K562 (cell line): ENCODE data around the gene ARHGEF7. TPM values are rescaled to one million over a fixed set of nuclear protein-coding genes. Genes with fewer than 3 reads are reported as not detected.

Experiments
- ATAC-seq: fragments of 200-7000 bp; cut with Tn5 transposase; 3 replicates; pipeline ENCODE4 v1.9.1; 2020; ENCODE audit warnings: moderate library complexity
- BruUV-seq: library from RNA; stranded (reverse); fragments of 400-500 nt; replicated peaks from 2 replicates; lab custom pipeline; 2021; lab: Mats Ljungman, UMichigan
- CTCF ChIA-PET: fragments of 300-600 bp; formaldehyde crosslinking; extraction: SDS; loops from one replicate; lab custom pipeline; 2021; ENCODE audit warnings: low intra/inter-chr PET ratio; lab: Yijun Ruan, JAX
- POLR2A ChIA-PET: fragments of 300-600, 350-650 bp; sonication (Branson Sonifier 250); formaldehyde crosslinking; extraction: SDS; loops from one replicate; lab custom pipeline; 2021; ENCODE audit warnings: antibody characterized with exemption, inconsistent platforms; lab: Yijun Ruan, JAX
- DNase-seq, 4 experiments: peaks; one replicate each; pipeline versions ENCODE4 v3.0.0 to v3.0.0-alpha.2; 2011 to 2018; ENCODE audit warnings: low spot score in 3 of 4, mixed read lengths in 3 of 4; ENCODE audit errors: extremely low read depth in 1 of 4
- FAIRE-seq: peaks from 2 replicates; lab custom pipeline; 2011; peaks lifted over from hg19 to GRCh38; lab: Jason Lieb, UNC
- H2AFZ ChIP-seq: 2 replicates; pipeline ENCODE4 v1.6.0; 2011; ENCODE audit warnings: low read depth, low read length, control low read depth, inconsistent platforms
- H3K27ac ChIP-seq: fragments of 200-600 bp; 3 replicates; pipeline ENCODE4 v1.8.0; 2011; ENCODE audit warnings: low read depth, mild to moderate bottlenecking, control low read depth, inconsistent platforms, low read length, moderate library complexity, mixed read lengths; ENCODE audit errors: extremely low read depth
- H3K27me3 ChIP-seq, 2 experiments: fragments of 300-600 bp in 1 of 2; 2 replicates in 1 of 2; 3 replicates in 1 of 2; pipeline versions ENCODE4 v1.6.0 to v1.8.0; 2011; ENCODE audit warnings: inconsistent platforms in 2 of 2, low read length in 2 of 2, mild to moderate bottlenecking in 1 of 2, mixed read lengths in 1 of 2, moderate library complexity in 1 of 2; ENCODE audit not compliant: control insufficient read depth in 2 of 2, insufficient read depth in 2 of 2
- H3K36me3 ChIP-seq: fragments of 300-600 bp; 3 replicates; pipeline ENCODE4 v1.8.0; 2011; ENCODE audit warnings: mild to moderate bottlenecking, low read length, inconsistent platforms; ENCODE audit not compliant: control insufficient read depth, insufficient read depth
- H3K4me1 ChIP-seq, 2 experiments: fragments of 200-600 bp in 1 of 2; replicated peaks in 1 of 2; 2 replicates in 1 of 2; 3 replicates in 1 of 2; pipeline versions ENCODE4 v1.5.1 to v1.8.0; 2011; ENCODE audit warnings: inconsistent platforms in 2 of 2, low read length in 2 of 2, mild to moderate bottlenecking in 1 of 2, mixed read lengths in 1 of 2, moderate library complexity in 1 of 2; ENCODE audit not compliant: control insufficient read depth in 2 of 2, insufficient read depth in 2 of 2
- H3K4me2 ChIP-seq: 2 replicates; pipeline ENCODE4 v1.6.1; 2011; ENCODE audit warnings: low read length, control low read depth, inconsistent platforms, mixed read lengths; ENCODE audit not compliant: insufficient read depth
- H3K4me3 ChIP-seq: fragments of 200-600 bp; sonication (generic), shearing (Covaris generic); 2 replicates; pipeline ENCODE4 v1.5.1; 2016; ENCODE audit warnings: control low read depth, inconsistent platforms
- H3K79me2 ChIP-seq: fragments of 200-600 bp; 3 replicates; pipeline ENCODE4 v1.8.0; 2011; ENCODE audit warnings: low read length, inconsistent platforms; ENCODE audit not compliant: control insufficient read depth, insufficient read depth
- H3K9ac ChIP-seq, 2 experiments: 2 replicates each; pipeline versions ENCODE4 v1.6.0 to v1.6.1; 2011; ENCODE audit warnings: low read depth in 2 of 2, low read length in 2 of 2, control low read depth in 1 of 2, inconsistent platforms in 1 of 2, mild to moderate bottlenecking in 1 of 2, mixed read lengths in 1 of 2; ENCODE audit not compliant: insufficient read depth in 1 of 2
- H3K9me1 ChIP-seq: one replicate; pipeline ENCODE4 v1.6.0; 2011; ENCODE audit warnings: inconsistent platforms, mild to moderate bottlenecking, low read length, moderate library complexity; ENCODE audit not compliant: control insufficient read depth, insufficient read depth
- H3K9me3 ChIP-seq: replicated peaks from 2 replicates; pipeline ENCODE4 v1.5.1; 2011; ENCODE audit warnings: low read depth, low read length, inconsistent platforms; ENCODE audit not compliant: control insufficient read depth, insufficient read depth
- H4K20me1 ChIP-seq: replicated peaks from 2 replicates; pipeline ENCODE4 v1.6.1; 2011; ENCODE audit warnings: low read length, inconsistent platforms, mixed read lengths; ENCODE audit not compliant: control insufficient read depth, insufficient read depth
- CTBP1 ChIP-seq: fragments of 450-650 bp; IDR thresholded peaks from 2 replicates; pipeline ENCODE4 v1.6.1; 2016; ENCODE audit warnings: borderline replicate concordance
- NR3C1 ChIP-seq: sonication (generic); formaldehyde crosslinking; IDR thresholded peaks from 2 replicates; pipeline ENCODE4 v1.8.1; 2022; ENCODE audit warnings: missing genetic modification reagents
- NRF1 ChIP-seq, 2 experiments: fragments of 450-650 bp; IDR thresholded peaks in 1 of 2; conservative IDR thresholded peaks in 1 of 2; 2 replicates each; pipeline ENCODE4 v1.6.1; 2014; ENCODE audit warnings: mild to moderate bottlenecking in 2 of 2
- POLR2H ChIP-seq: IDR thresholded peaks from 2 replicates; pipeline ENCODE4 v1.6.1; 2016; ENCODE audit warnings: missing genetic modification characterization, low read depth, mild to moderate bottlenecking, control low read depth, missing compliant biosample characterization, moderate library complexity
- THRAP3 ChIP-seq: fragments of 450-650 bp; IDR thresholded peaks from 2 replicates; pipeline ENCODE4 v1.6.1; 2016; ENCODE audit warnings: mild to moderate bottlenecking, inconsistent platforms, borderline replicate concordance
- ZNF764 ChIP-seq: fragments of 250-450 bp; sonication (Bioruptor Pico); IDR thresholded peaks from 2 replicates; pipeline ENCODE4 v1.4.0; 2020; ENCODE audit warnings: low read depth, mild to moderate bottlenecking, moderate library complexity
- WGBS: fragments of 100-300 bp; shearing (Covaris generic); methylation state at CpG from one replicate; pipeline ENCODE4 v1.1.6; 2016; ENCODE audit warnings: low coverage, mixed read lengths; ENCODE audit not compliant: insufficient coverage; ENCODE audit errors: missing lambda C conversion rate; 5-methylcytosine and 5-hydroxymethylcytosine counted together
- in situ Hi-C: fragments of 300-500 bp; cut with MboI; formaldehyde crosslinking; loops from 4 replicates; pipeline ENCODE4 v1.15.0; 2018; ENCODE audit warnings: inconsistent platforms, mixed read lengths
- intact Hi-C: fragments of 100-400 bp; cut with micrococcal nuclease; formaldehyde crosslinking; loops from 2 replicates; pipeline ENCODE4 v1.14.2; 2022
- polyA plus RNA-seq, 8 experiments: library from polyadenylated mRNA; depleted of rRNA in 4 of 8; stranded (reverse) in 5 of 8; unstranded in 3 of 8; fragments of >200 nt; fragmentation: Nextera tagmentation in 2 of 8; fragmentation: Illumina TruSeq in 1 of 8; extraction: Ambion mirVana in 2 of 8; extraction: Trizol in 1 of 8; gene quantifications; 2 replicates each; pipeline versions ENCODE4 v1.2.1 to v1.2.3, GENCODE V29; 2011 to 2014; ENCODE audit warnings: inconsistent platforms in 1 of 8, missing spikeins in 1 of 8
- total RNA-seq, 7 experiments: library from RNA; depleted of rRNA in 6 of 7; stranded (reverse); fragments of >200 nt in 6 of 7; fragmentation: Illumina TruSeq in 2 of 7; extraction: Trizol in 2 of 7; gene quantifications; 2 replicates each; pipeline versions ENCODE4 v1.2.1 to v1.2.3, GENCODE V29; 2011 to 2021; ENCODE audit warnings: low replicate concordance in 1 of 7
- TF ChIP-seq, protein P1 (sequence below): sonication (generic); formaldehyde crosslinking; IDR thresholded peaks from 2 replicates; pipeline ENCODE4 v1.8.1; 2023; ENCODE audit warnings: mild to moderate bottlenecking, missing genetic modification reagents
- TF ChIP-seq, protein P2 (sequence below): sonication (generic); formaldehyde crosslinking; IDR thresholded peaks from 2 replicates; pipeline ENCODE4 v1.8.1; 2023; ENCODE audit warnings: missing genetic modification reagents, mild to moderate bottlenecking, borderline replicate concordance

ARHGEF7 gene
- total and polyA plus RNA-seq, 9 of the 15 experiments (the other 6 are each of a cell fraction or from before 2014, with no cell fraction given) = 2.1 to 26.8 (median 17.5) TPM

DNA sequence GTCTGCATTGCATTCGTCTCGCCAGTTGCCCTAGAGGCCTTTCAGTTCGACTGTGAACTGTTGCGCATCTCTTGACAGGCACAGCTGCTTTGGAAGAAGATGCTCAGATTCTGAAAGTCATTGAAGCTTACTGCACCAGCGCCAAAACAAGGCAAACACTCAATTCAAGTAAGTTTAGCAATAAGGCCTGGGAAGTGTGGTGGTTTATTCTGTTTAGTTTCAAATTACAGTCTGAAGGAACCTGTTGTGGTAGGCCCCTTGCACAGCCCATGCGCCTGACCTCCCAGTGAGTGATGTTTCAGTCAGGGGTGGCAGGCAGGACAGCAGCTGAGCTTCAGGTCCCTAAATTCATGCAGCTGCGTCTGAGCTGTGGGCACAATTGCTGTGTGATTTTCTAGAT is 173.2 kb downstream of the ARHGEF7 start:
- H3K4me2 ChIP-seq = no peak overlapping the region
- intact Hi-C loops (no loop called here), in situ Hi-C loops (no loop called here)
- no peaks in the 10 kb centered on the region; the same call in 1 of the 2 replicates for H4K20me1 ChIP-seq
- no peak overlapping the region for H3K9ac ChIP-seq
- H3K4me1 ChIP-seq = no peaks in the 10 kb centered on the region
- 85% methylated on average over 7 of the region's 7 CpGs for WGBS
- no peaks in the 10 kb centered on the region for H3K9me1 ChIP-seq
- DNase-seq = no peak
- H3K27ac ChIP-seq = no peak overlapping the region
- TF ChIP-seq THRAP3 (no peak), NR3C1 (CRISPR knock-in tag) (no peak)
- no peak overlapping the region for H3K4me3 ChIP-seq
- H3K9me3 ChIP-seq = no peaks in the 10 kb centered on the region
- no peak for ATAC-seq
- H3K79me2 ChIP-seq = no peaks in the 10 kb centered on the region
- no peak overlapping the region for H2AFZ ChIP-seq
- CTCF ChIA-PET = interaction anchor here (0.7 kb wide), 1 partner anchor 1643 kb away, joined by 3 read pairs; no protein-coding TSS in a partner anchor
- no peak for FAIRE-seq
- no peaks in the 10 kb centered on the region for H3K27me3 ChIP-seq
- POLR2A ChIA-PET = interaction anchor here (0.6 kb wide), 1 partner anchor 9 kb away, joined by 3 read pairs; no protein-coding TSS in a partner anchor
- BruUV-seq = no TSS peak
- H3K36me3 ChIP-seq = peaks cover 43% of the 10 kb centered on the region; the same call in 1 of the 3 replicates

DNA sequence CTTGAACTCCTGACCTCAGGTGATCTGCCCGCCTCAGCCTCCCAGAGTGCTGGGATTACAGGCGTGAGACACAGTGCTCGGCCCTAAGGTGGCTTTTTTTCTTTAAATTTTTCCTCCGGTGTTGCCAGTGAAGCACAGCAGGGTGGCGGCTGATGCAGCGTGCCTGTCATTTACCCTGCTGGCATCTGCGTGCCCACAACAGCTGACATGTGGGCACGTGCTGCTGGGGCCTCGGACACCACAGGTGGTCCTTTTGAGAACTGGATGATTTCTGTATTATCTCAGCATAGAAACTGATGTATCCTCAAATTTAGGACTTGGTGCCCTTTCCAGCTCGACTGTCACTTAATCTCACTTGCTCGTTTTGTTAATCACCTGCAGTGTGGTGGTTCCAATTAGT is 174.1 kb downstream of the ARHGEF7 start:
- Histone ChIP-seq H3K27ac (no peak overlapping the region), H3K4me1 (no peaks in the 10 kb centered on the region), H3K4me3 (no peak overlapping the region), H3K27me3 (no peaks in the 10 kb centered on the region), H3K9me3 (no peaks in the 10 kb centered on the region), H3K9ac (no peak overlapping the region), H2AFZ (no peak overlapping the region), H3K79me2 (no peaks in the 10 kb centered on the region), H3K9me1 (no peaks in the 10 kb centered on the region), H3K36me3 (peaks cover 35% of the 10 kb centered on the region; the same call in 2 of the 3 replicates), H4K20me1 (no peaks in the 10 kb centered on the region; the same call in 1 of the 2 replicates), H3K4me2 (no peak overlapping the region)
- no TSS peak for BruUV-seq
- intact Hi-C loops (no loop called here), in situ Hi-C loops (no loop called here)
- CTCF ChIA-PET = no interaction called here
- POLR2A ChIA-PET = no interaction called here
- ATAC-seq (no peak), FAIRE-seq (no peak), DNase-seq (no peak)
- WGBS = 90% methylated on average over 4 of the region's 11 CpGs
- no peak for TF ChIP-seq ZNF764 (CRISPR knock-in tag)
- TF ChIP-seq POLR2H (tag) = no peak
- TF ChIP-seq NRF1 (conservative IDR thresholded peaks at IDR 0.05 in 1 of 2, IDR thresholded peaks at IDR 0.05 in 1 of 2) = no peak
- no peak for TF ChIP-seq THRAP3
- TF ChIP-seq, protein P1, sequence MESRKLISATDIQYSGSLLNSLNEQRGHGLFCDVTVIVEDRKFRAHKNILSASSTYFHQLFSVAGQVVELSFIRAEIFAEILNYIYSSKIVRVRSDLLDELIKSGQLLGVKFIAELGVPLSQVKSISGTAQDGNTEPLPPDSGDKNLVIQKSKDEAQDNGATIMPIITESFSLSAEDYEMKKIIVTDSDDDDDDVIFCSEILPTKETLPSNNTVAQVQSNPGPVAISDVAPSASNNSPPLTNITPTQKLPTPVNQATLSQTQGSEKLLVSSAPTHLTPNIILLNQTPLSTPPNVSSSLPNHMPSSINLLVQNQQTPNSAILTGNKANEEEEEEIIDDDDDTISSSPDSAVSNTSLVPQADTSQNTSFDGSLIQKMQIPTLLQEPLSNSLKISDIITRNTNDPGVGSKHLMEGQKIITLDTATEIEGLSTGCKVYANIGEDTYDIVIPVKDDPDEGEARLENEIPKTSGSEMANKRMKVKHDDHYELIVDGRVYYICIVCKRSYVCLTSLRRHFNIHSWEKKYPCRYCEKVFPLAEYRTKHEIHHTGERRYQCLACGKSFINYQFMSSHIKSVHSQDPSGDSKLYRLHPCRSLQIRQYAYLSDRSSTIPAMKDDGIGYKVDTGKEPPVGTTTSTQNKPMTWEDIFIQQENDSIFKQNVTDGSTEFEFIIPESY (CRISPR knock-in tag) = no peak
- TF ChIP-seq, protein P2, sequence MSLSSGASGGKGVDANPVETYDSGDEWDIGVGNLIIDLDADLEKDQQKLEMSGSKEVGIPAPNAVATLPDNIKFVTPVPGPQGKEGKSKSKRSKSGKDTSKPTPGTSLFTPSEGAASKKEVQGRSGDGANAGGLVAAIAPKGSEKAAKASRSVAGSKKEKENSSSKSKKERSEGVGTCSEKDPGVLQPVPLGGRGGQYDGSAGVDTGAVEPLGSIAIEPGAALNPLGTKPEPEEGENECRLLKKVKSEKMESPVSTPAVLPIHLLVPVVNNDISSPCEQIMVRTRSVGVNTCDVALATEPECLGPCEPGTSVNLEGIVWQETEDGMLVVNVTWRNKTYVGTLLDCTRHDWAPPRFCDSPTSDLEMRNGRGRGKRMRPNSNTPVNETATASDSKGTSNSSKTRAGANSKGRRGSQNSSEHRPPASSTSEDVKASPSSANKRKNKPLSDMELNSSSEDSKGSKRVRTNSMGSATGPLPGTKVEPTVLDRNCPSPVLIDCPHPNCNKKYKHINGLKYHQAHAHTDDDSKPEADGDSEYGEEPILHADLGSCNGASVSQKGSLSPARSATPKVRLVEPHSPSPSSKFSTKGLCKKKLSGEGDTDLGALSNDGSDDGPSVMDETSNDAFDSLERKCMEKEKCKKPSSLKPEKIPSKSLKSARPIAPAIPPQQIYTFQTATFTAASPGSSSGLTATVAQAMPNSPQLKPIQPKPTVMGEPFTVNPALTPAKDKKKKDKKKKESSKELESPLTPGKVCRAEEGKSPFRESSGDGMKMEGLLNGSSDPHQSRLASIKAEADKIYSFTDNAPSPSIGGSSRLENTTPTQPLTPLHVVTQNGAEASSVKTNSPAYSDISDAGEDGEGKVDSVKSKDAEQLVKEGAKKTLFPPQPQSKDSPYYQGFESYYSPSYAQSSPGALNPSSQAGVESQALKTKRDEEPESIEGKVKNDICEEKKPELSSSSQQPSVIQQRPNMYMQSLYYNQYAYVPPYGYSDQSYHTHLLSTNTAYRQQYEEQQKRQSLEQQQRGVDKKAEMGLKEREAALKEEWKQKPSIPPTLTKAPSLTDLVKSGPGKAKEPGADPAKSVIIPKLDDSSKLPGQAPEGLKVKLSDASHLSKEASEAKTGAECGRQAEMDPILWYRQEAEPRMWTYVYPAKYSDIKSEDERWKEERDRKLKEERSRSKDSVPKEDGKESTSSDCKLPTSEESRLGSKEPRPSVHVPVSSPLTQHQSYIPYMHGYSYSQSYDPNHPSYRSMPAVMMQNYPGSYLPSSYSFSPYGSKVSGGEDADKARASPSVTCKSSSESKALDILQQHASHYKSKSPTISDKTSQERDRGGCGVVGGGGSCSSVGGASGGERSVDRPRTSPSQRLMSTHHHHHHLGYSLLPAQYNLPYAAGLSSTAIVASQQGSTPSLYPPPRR = no peak
- no peak for TF ChIP-seq CTBP1
